Measurements from ENCODE around the gene ANAPC2.

DNA sequence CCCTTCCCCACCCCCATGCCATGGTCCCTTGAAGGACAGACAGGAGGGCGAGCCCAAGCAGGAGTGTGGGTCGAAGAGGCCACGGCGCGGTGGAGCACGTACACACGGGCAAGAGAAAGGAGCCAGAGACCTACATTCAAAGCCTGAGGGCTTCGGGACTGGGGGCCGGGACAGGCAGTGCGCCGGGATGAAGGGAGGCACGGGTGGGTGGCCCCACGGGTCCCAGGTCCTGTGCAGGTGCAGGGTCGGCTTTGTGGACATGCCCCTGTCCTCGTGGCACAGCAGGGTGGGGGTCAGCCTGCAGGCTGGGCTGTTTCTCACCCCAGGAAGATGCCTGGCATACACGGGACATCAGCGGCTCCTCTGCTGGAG lies 28.3 kb downstream of the ANAPC2 start:
- TF ChIP-seq, protein P1, sequence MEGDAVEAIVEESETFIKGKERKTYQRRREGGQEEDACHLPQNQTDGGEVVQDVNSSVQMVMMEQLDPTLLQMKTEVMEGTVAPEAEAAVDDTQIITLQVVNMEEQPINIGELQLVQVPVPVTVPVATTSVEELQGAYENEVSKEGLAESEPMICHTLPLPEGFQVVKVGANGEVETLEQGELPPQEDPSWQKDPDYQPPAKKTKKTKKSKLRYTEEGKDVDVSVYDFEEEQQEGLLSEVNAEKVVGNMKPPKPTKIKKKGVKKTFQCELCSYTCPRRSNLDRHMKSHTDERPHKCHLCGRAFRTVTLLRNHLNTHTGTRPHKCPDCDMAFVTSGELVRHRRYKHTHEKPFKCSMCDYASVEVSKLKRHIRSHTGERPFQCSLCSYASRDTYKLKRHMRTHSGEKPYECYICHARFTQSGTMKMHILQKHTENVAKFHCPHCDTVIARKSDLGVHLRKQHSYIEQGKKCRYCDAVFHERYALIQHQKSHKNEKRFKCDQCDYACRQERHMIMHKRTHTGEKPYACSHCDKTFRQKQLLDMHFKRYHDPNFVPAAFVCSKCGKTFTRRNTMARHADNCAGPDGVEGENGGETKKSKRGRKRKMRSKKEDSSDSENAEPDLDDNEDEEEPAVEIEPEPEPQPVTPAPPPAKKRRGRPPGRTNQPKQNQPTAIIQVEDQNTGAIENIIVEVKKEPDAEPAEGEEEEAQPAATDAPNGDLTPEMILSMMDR (IDR thresholded peaks at IDR 0.05 in 8 of 11, conservative IDR thresholded peaks at IDR 0.05 in 3 of 11), result no peak
- TF ChIP-seq POLR2A (IDR thresholded peaks at IDR 0.05), result no peak

All from spleen (tissue), 7 donors.